Type B pancreatic cell (in vitro differentiated cells): ENCODE measurements around the gene SEMA5A. TPM values are rescaled to one million over a fixed set of nuclear protein-coding genes. Genes with fewer than 3 reads are reported as not detected.

Experiments
- DNase-seq: peaks from one replicate; pipeline ENCODE4 v3.0.0; 2021; ENCODE audit warnings: mixed read lengths; ENCODE audit not compliant: unreplicated experiment; ENCODE audit errors: extremely low spot score
- H3K27ac Mint-ChIP-seq: 2 replicates; pipeline ENCODE4 v1.8.0; 2021; ENCODE audit warnings: mild to moderate bottlenecking, mixed read lengths
- H3K27me3 Mint-ChIP-seq: 2 replicates; pipeline ENCODE4 v1.8.0; 2021; ENCODE audit warnings: mixed read lengths
- H3K36me3 Mint-ChIP-seq: 2 replicates; pipeline ENCODE4 v1.8.0; 2021; ENCODE audit warnings: mixed read lengths
- H3K4me1 Mint-ChIP-seq: one replicate; pipeline ENCODE4 v1.8.0; 2021; ENCODE audit warnings: mixed read lengths; ENCODE audit not compliant: unreplicated experiment
- H3K4me3 Mint-ChIP-seq: 2 replicates; pipeline ENCODE4 v1.8.0; 2021; ENCODE audit warnings: mild to moderate bottlenecking, mixed read lengths
- H3K9me3 Mint-ChIP-seq: 2 replicates; pipeline ENCODE4 v1.8.0; 2021; ENCODE audit warnings: mixed read lengths
- CTCF ChIP-seq: fragments of 200-600 bp; sonication (generic); conservative IDR thresholded peaks from 2 replicates; pipeline ENCODE4 v1.5.0; 2021; ENCODE audit warnings: antibody characterized with exemption, mild to moderate bottlenecking
- total RNA-seq: library from RNA; stranded (reverse); gene quantifications from 2 replicates; pipeline ENCODE4 v1.2.1, GENCODE V29; 2021; ENCODE audit warnings: low replicate concordance

The SEMA5A gene
- total RNA-seq, 1 donor from 2014 or later, result 92.9 TPM

- H3K36me3 Mint-ChIP-seq, result peaks cover 17% of the 10 kb centered on the region
- H3K4me3 Mint-ChIP-seq, result no peak overlapping the region
- no peak for TF ChIP-seq CTCF
- H3K27ac Mint-ChIP-seq, result no peak overlapping the region
- no peak for DNase-seq
- H3K4me1 Mint-ChIP-seq, result peaks cover 14% of the 10 kb centered on the region
- H3K9me3 Mint-ChIP-seq, result no peaks in the 10 kb centered on the region
- H3K27me3 Mint-ChIP-seq, result no peaks in the 10 kb centered on the region
Observed at GRCh38 chr5:9365512-9365911, 180.4 kb downstream of the SEMA5A start.

GRCh38 chr5:9363449-9363848 lies 182.4 kb downstream of the SEMA5A start:
- Mint-ChIP-seq H3K27me3 (no peaks in the 10 kb centered on the region), H3K4me3 (no peak overlapping the region), H3K9me3 (no peaks in the 10 kb centered on the region), H3K27ac (no peak overlapping the region), H3K4me1 (peaks cover 14% of the 10 kb centered on the region), H3K36me3 (peaks cover 5% of the 10 kb centered on the region)
- no peak for DNase-seq
- no peak for TF ChIP-seq CTCF

DNA sequence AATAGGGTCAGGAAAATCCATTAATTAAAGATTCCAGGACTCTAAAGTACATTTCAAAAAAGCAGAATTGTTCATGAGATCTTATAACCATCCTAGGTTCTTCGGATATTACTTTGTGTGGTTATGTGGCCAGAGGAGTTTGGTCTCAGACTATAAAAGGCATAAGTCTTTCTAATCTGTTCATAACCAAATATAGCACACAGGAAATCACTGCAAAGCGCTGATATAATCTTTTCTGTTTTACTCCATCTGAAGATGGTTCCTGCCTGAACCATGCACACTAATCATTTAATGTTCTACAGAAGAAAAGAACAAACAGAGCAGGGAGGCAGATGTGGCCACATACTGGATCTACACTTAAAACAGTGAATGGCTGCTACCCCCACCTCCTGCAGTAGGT lies 182.8 kb downstream of the SEMA5A start:
- Mint-ChIP-seq H3K36me3 (peaks cover 5% of the 10 kb centered on the region), H3K27me3 (no peaks in the 10 kb centered on the region), H3K4me1 (peaks cover 18% of the 10 kb centered on the region), H3K27ac (no peak overlapping the region), H3K4me3 (no peak overlapping the region), H3K9me3 (no peaks in the 10 kb centered on the region)
- no peak for DNase-seq
- TF ChIP-seq CTCF, result no peak

- Mint-ChIP-seq H3K4me3 (no peak overlapping the region), H3K27me3 (no peaks in the 10 kb centered on the region)
Observed at GRCh38 chr5:9362600-9362999, 183.3 kb downstream of the SEMA5A start.

GRCh38 chr5:9361835-9362234 lies 184.0 kb downstream of the SEMA5A start:
- H3K27ac Mint-ChIP-seq, result no peak overlapping the region
- H3K36me3 Mint-ChIP-seq, result no peaks in the 10 kb centered on the region
- no peaks in the 10 kb centered on the region for H3K9me3 Mint-ChIP-seq
- peak; percentile 76 for TF ChIP-seq CTCF
- no peaks in the 10 kb centered on the region for H3K27me3 Mint-ChIP-seq
- H3K4me1 Mint-ChIP-seq, result peaks cover 26% of the 10 kb centered on the region
- DNase-seq, result no peak
- no peak overlapping the region for H3K4me3 Mint-ChIP-seq

More at GRCh38 chr5:9362600-9362999, 183.3 kb downstream of the SEMA5A start:
- no peak for DNase-seq
- H3K9me3 Mint-ChIP-seq, result no peaks in the 10 kb centered on the region
- H3K27ac Mint-ChIP-seq, result no peak overlapping the region
- H3K36me3 Mint-ChIP-seq, result peaks cover under 1% of the 10 kb centered on the region
- H3K4me1 Mint-ChIP-seq, result peaks cover 23% of the 10 kb centered on the region
- TF ChIP-seq CTCF, result no peak
